Measurements from ENCODE around the gene OARD1. TPM values are rescaled to one million over a fixed set of nuclear protein-coding genes. Genes with fewer than 3 reads are reported as not detected.
"Not testable (repeated sequence)": the region's sequence is repeated elsewhere in the genome, so short reads cannot be mapped to it uniquely, and the experiment has no call there.

The OARD1 gene
- total RNA-seq, 2 donors from 2014 or later = 28.5 to 31.1 TPM

DNA sequence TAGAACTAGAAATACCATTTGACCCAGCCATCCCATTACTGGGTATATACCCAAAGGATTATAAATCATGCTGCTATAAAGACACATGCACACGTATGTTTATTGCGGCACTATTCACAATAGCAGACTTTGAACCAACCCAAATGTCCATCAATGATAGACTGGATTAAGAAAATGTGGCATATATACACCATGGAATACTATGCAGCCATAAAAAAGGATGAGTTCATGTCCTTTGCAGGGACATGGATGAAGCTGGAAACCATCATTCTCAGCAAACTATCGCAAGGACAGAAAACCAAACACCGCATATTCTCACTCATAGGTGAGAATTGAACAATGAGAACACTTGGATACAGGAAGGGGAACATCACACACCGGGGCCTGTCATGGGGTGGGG lies 56.3 kb downstream of the OARD1 start:
- H3K4me1 Mint-ChIP-seq (ENCODE audit: low read depth in 2 of 2); H3K27me3 Mint-ChIP-seq; H3K9me3 Mint-ChIP-seq; H3K27ac Mint-ChIP-seq; ATAC-seq; H3K36me3 Mint-ChIP-seq; DNase-seq (ENCODE audit: low spot score); H3K4me3 Mint-ChIP-seq: not testable (repeated sequence)

DNA sequence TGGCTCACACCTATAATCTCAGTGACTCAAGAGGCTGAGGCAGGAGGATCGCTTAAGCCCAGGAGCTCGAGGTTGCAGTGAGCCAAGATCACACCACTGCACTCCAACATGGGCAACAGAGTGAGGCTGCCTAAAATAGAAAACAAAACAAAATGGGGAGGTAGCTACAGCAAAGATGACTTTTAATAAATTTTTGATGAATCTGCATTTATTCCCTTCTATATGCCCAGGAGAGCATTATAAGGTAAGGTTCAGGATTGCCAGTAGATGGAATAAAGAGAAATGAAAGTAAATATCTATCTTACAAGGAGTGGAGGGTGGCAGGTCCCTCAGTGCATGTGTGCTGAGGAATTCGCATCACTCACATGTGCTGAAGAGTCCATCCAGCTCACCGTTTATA lies 57.4 kb downstream of the OARD1 start:
- DNase-seq (ENCODE audit: low spot score) = no peak
- Mint-ChIP-seq H3K4me3 (no peak overlapping the region), H3K4me1 (ENCODE audit: low read depth in 2 of 2) (no peaks in the 10 kb centered on the region), H3K36me3 (no peaks in the 10 kb centered on the region), H3K9me3 (no peaks in the 10 kb centered on the region), H3K27ac (no peak overlapping the region), H3K27me3 (peaks cover 6 to 7% of the 10 kb centered on the region in 2 donors)
- ATAC-seq = no peak

Other genes with a start within 250 kb of the OARD1 start
- gene UNC5CL, start 33.1 kb downstream of the OARD1 start, total RNA-seq = 1 to 10 TPM; 2.4 to 5.0 TPM
- not detected for gene TSPO2, start 29.9 kb downstream of the OARD1 start, total RNA-seq
- not detected for gene APOBEC2, start 19.2 kb downstream of the OARD1 start, total RNA-seq
- gene NFYA, start 618 bp upstream of the OARD1 start, total RNA-seq = 10 to 100 TPM; 21.6 to 27.7 TPM
- gene TREML1, start 82.0 kb upstream of the OARD1 start, total RNA-seq = not detected
- gene TREM2, start 90.8 kb upstream of the OARD1 start, total RNA-seq = not detected
- gene TREML2, start 128.8 kb upstream of the OARD1 start, total RNA-seq = 1 to 10 TPM; 1.5 to 8.1 TPM
- not detected for gene TREML4, start 156.0 kb upstream of the OARD1 start, total RNA-seq
- under 1 TPM in 1 of 2 donors, not detected in 1; 0.38 TPM for gene TREM1, start 214.3 kb upstream of the OARD1 start, total RNA-seq

All from natural killer cell treated with Interleukin-12 subunit alpha and Interleukin-12 subunit beta and Interleukin-15 and Interleukin-18, amount 100 ng/mL, for 72 hours (primary cell).